H1 (cell line): ENCODE measurements around the gene STIM1. TPM values are rescaled to one million over a fixed set of nuclear protein-coding genes. Genes with fewer than 3 reads are reported as not detected.

Experiments used
- CTCF ChIA-PET: fragments of 300-600 bp; sonication (Branson Sonifier 250); formaldehyde crosslinking; loops from one replicate; lab custom pipeline; 2021; ENCODE audit not compliant: partially characterized antibody; lab: Charles Lee
- POLR2A ChIA-PET: fragments of 300-600 bp; sonication (Branson Sonifier 250); formaldehyde crosslinking; loops from one replicate; lab custom pipeline; 2021; ENCODE audit warnings: inconsistent platforms; ENCODE audit not compliant: partially characterized antibody; lab: Charles Lee
- DNase-seq, 2 experiments: peaks; one replicate each; pipeline versions ENCODE4 v3.0.0 to v3.0.0-alpha.2; 2010 to 2022; ENCODE audit warnings: low spot score in 2 of 2, low read depth in 1 of 2, mixed read lengths in 1 of 2
- FAIRE-seq: peaks from 2 replicates; lab custom pipeline; 2011; peaks lifted over from hg19 to GRCh38; lab: Jason Lieb, UNC
- H2AFZ ChIP-seq: 2 replicates; pipeline ENCODE4 v1.8.1; 2012; ENCODE audit warnings: low read length, inconsistent platforms
- H2AK5ac ChIP-seq: 2 replicates; pipeline ENCODE4 v1.6.1; 2013; ENCODE audit warnings: low read depth, low read length
- H2BK120ac ChIP-seq: replicated peaks from 2 replicates; pipeline ENCODE3; 2013; ENCODE audit warnings: low read depth, low read length, inconsistent platforms
- H2BK12ac ChIP-seq: 2 replicates; pipeline ENCODE4 v1.6.1; 2013; ENCODE audit warnings: low read depth, low read length
- H2BK15ac ChIP-seq: 2 replicates; pipeline ENCODE4 v1.6.1; 2013; ENCODE audit warnings: low read length
- H2BK20ac ChIP-seq: 2 replicates; pipeline ENCODE4 v1.6.1; 2013; ENCODE audit warnings: low read length
- H2BK5ac ChIP-seq: 2 replicates; pipeline ENCODE4 v1.6.1; 2013; ENCODE audit warnings: low read depth, low read length
- H3K14ac ChIP-seq: 2 replicates; pipeline ENCODE4 v1.6.1; 2013; ENCODE audit warnings: inconsistent platforms; ENCODE audit not compliant: insufficient read length
- H3K18ac ChIP-seq: 2 replicates; pipeline ENCODE4 v1.6.1; 2013; ENCODE audit warnings: low read length; ENCODE audit errors: extremely low read depth
- H3K23ac ChIP-seq: 2 replicates; pipeline ENCODE4 v1.6.1; 2013; ENCODE audit warnings: inconsistent platforms; ENCODE audit not compliant: insufficient read length
- H3K23me2 ChIP-seq: 2 replicates; pipeline ENCODE4 v1.6.1; 2013; ENCODE audit warnings: low read depth, low read length
- H3K27ac ChIP-seq: 2 replicates; pipeline ENCODE4 v1.6.1; 2011; ENCODE audit warnings: low read depth, low read length, inconsistent platforms
- H3K27me3 ChIP-seq, 4 experiments: replicated peaks in 1 of 4; 1 replicate in 1 of 4; 2 replicates in 3 of 4; pipeline versions ENCODE4 v1.6.1 to v1.8.1; 2011 to 2013; ENCODE audit warnings: low read length in 3 of 4, mild to moderate bottlenecking in 3 of 4, inconsistent platforms in 2 of 4, mixed read lengths in 2 of 4, moderate library complexity in 1 of 4; ENCODE audit not compliant: control insufficient read depth in 3 of 4, insufficient read depth in 3 of 4; ENCODE audit errors: extremely low read depth in 1 of 4
- H3K36me3 ChIP-seq, 4 experiments: 2 replicates each; pipeline versions ENCODE4 v1.6.1 to v1.8.1; 2011 to 2013; ENCODE audit warnings: mild to moderate bottlenecking in 4 of 4, low read length in 3 of 4, moderate library complexity in 2 of 4, control low read depth in 1 of 4, inconsistent platforms in 1 of 4; ENCODE audit not compliant: insufficient read depth in 4 of 4, control insufficient read depth in 2 of 4
- H3K4ac ChIP-seq: replicated peaks from 2 replicates; pipeline ENCODE3; 2013; ENCODE audit warnings: low read length, low read depth, mixed read lengths, inconsistent platforms; ENCODE audit not compliant: insufficient read length
- H3K4me1 ChIP-seq, 4 experiments: replicated peaks in 1 of 4; 1 replicate in 1 of 4; 2 replicates in 3 of 4; pipeline versions ENCODE4 v1.6.1 to v1.8.1; 2011 to 2013; ENCODE audit warnings: low read length in 3 of 4, inconsistent platforms in 2 of 4, mixed read lengths in 1 of 4; ENCODE audit not compliant: insufficient read depth in 4 of 4, control insufficient read depth in 3 of 4
- H3K4me2 ChIP-seq, 2 experiments: 2 replicates each; pipeline versions ENCODE4 v1.6.1 to v1.8.1; 2011 to 2013; ENCODE audit warnings: low read depth in 2 of 2, low read length in 2 of 2, control low read depth in 1 of 2, inconsistent platforms in 1 of 2, mild to moderate bottlenecking in 1 of 2; ENCODE audit not compliant: insufficient read depth in 1 of 2
- H3K4me3 ChIP-seq, 4 experiments: fragments of 200-600, 300-600 bp in 1 of 4; sonication (generic), shearing (Covaris generic), sonication (Bioruptor Twin) in 1 of 4; 2 replicates each; pipeline versions ENCODE4 v1.5.1 to v1.8.1; 2011 to 2016; ENCODE audit warnings: low read length in 4 of 4, low read depth in 3 of 4, control low read depth in 2 of 4, inconsistent platforms in 2 of 4, mild to moderate bottlenecking in 2 of 4, mixed read lengths in 1 of 4, moderate library complexity in 1 of 4; ENCODE audit not compliant: insufficient read depth in 2 of 4; ENCODE audit errors: extremely low read depth in 1 of 4
- H3K56ac ChIP-seq: replicated peaks from 2 replicates; pipeline ENCODE3; 2013; ENCODE audit warnings: low read depth, mild to moderate bottlenecking, mixed read lengths, low read length, inconsistent platforms; ENCODE audit not compliant: insufficient read length
- H3K79me1 ChIP-seq: 2 replicates; pipeline ENCODE4 v1.6.1; 2013; ENCODE audit warnings: low read depth, low read length, control low read depth
- H3K79me2 ChIP-seq, 2 experiments: 2 replicates each; pipeline versions ENCODE4 v1.6.1 to v1.8.1; 2012 to 2013; ENCODE audit warnings: low read length in 2 of 2, mild to moderate bottlenecking in 2 of 2, inconsistent platforms in 1 of 2; ENCODE audit not compliant: insufficient read depth in 2 of 2, control insufficient read depth in 1 of 2
- H3K9ac ChIP-seq, 4 experiments: replicated peaks in 1 of 4; 1 replicate in 1 of 4; 2 replicates in 3 of 4; pipeline versions ENCODE4 v1.6.1 to v1.8.1; 2011 to 2013; ENCODE audit warnings: low read depth in 3 of 4, low read length in 3 of 4, control low read depth in 2 of 4, mild to moderate bottlenecking in 2 of 4, moderate library complexity in 2 of 4, inconsistent platforms in 1 of 4; ENCODE audit errors: extremely low read depth in 1 of 4
- H3K9me3 ChIP-seq, 2 experiments: 2 replicates each; pipeline versions ENCODE4 v1.6.1 to v1.8.1; 2012 to 2013; ENCODE audit warnings: mild to moderate bottlenecking in 2 of 2, moderate library complexity in 2 of 2, control low read depth in 1 of 2, inconsistent platforms in 1 of 2, low read depth in 1 of 2, low read length in 1 of 2, mixed read lengths in 1 of 2; ENCODE audit not compliant: insufficient read depth in 2 of 2
- H4K20me1 ChIP-seq, 2 experiments: replicated peaks in 1 of 2; 2 replicates each; pipeline versions ENCODE3 to v1.8.1; 2011 to 2013; ENCODE audit warnings: inconsistent platforms in 2 of 2, low read length in 2 of 2, mild to moderate bottlenecking in 1 of 2; ENCODE audit not compliant: insufficient read depth in 2 of 2, control insufficient read depth in 1 of 2
- H4K5ac ChIP-seq: 2 replicates; pipeline ENCODE4 v1.6.1; 2013; ENCODE audit warnings: low read length, low read depth, mixed read lengths, inconsistent platforms; ENCODE audit not compliant: insufficient read length
- H4K8ac ChIP-seq: 2 replicates; pipeline ENCODE4 v1.8.0; 2013; ENCODE audit warnings: mild to moderate bottlenecking, moderate library complexity, low read length, inconsistent platforms; ENCODE audit not compliant: insufficient read depth; ENCODE audit errors: extremely low read depth
- H4K91ac ChIP-seq: replicated peaks from 2 replicates; pipeline ENCODE3; 2013; ENCODE audit warnings: low read length, mixed read lengths, inconsistent platforms; ENCODE audit not compliant: insufficient read length
- CREB1 ChIP-seq: IDR thresholded peaks from 2 replicates; pipeline ENCODE4 v1.6.1; 2012; ENCODE audit warnings: inconsistent platforms
- EP300 ChIP-seq, 2 experiments: IDR thresholded peaks; 1 replicate in 1 of 2; 2 replicates in 1 of 2; pipeline ENCODE4 v1.6.1; 2011 to 2012; ENCODE audit warnings: low read depth in 2 of 2, low read length in 2 of 2, mild to moderate bottlenecking in 2 of 2, borderline replicate concordance in 1 of 2, inconsistent platforms in 1 of 2, moderate library complexity in 1 of 2
- FOSL1 ChIP-seq: IDR thresholded peaks from 2 replicates; pipeline ENCODE4 v1.6.1; 2011; ENCODE audit warnings: mild to moderate bottlenecking, low read depth, low read length, moderate library complexity; ENCODE audit not compliant: insufficient read depth
- KDM5A ChIP-seq: fragments of 200-600 bp; IDR thresholded peaks from 2 replicates; pipeline ENCODE4 v1.7.1; 2012; ENCODE audit warnings: mild to moderate bottlenecking, low read length, inconsistent platforms, mixed read lengths
- RAD21 ChIP-seq, 2 experiments: IDR thresholded peaks in 1 of 2; conservative IDR thresholded peaks in 1 of 2; 2 replicates each; pipeline ENCODE4 v1.6.1; 2011; ENCODE audit warnings: low read depth in 2 of 2, low read length in 2 of 2, improper control_type of control experiment in 1 of 2, inconsistent platforms in 1 of 2, mild to moderate bottlenecking in 1 of 2, moderate library complexity in 1 of 2
- RBBP5 ChIP-seq: IDR thresholded peaks from 2 replicates; pipeline ENCODE4 v1.7.1; 2012; ENCODE audit warnings: low read depth, mild to moderate bottlenecking, inconsistent platforms, low read length, moderate library complexity, borderline replicate concordance
- WGBS, 2 experiments: shearing (Covaris generic) in 1 of 2; methylation state at CpG; one replicate each; pipeline versions ENCODE4 v1.1.6 to v1.1.7; 2013 to 2015; ENCODE audit warnings: low lambda C conversion rate in 2 of 2, mixed read lengths in 2 of 2, inconsistent platforms in 1 of 2, low coverage in 1 of 2, missing lambda C conversion rate in 1 of 2; ENCODE audit not compliant: insufficient replicate concordance in 2 of 2, insufficient coverage in 1 of 2, insufficient read length in 1 of 2; ENCODE audit errors: extremely low coverage in 1 of 2, missing lambda C conversion rate in 1 of 2; 5-methylcytosine and 5-hydroxymethylcytosine counted together
- polyA plus RNA-seq, 7 experiments: library from polyadenylated mRNA; depleted of rRNA in 3 of 7; stranded (reverse) in 5 of 7; unstranded in 2 of 7; fragments of >200 nt in 5 of 7; fragments of 200-250 nt in 2 of 7; gene quantifications; 1 replicate in 5 of 7; 2 replicates in 1 of 7; 4 replicates in 1 of 7; pipeline versions ENCODE4 v1.2.1 to v1.2.3, GENCODE V29; 2011 to 2013; ENCODE audit warnings: missing spikeins in 2 of 7, mixed read lengths in 2 of 7
- total RNA-seq: library from RNA; stranded (reverse); fragmentation: NEBNext Ultra II Directional; extraction: Animal tissue kit (Norgen Biotek cat#: 25700); gene quantifications from 2 replicates; pipeline ENCODE4 v1.2.1, GENCODE V29; 2021

Gene STIM1
- total and polyA plus RNA-seq, 2 of the 8 experiments (the other 6 are each of a cell fraction or from before 2014, with no cell fraction given) = 11.1 to 12.2 TPM

- DNase-seq = no peak
- Histone ChIP-seq H2BK20ac (no peak overlapping the region), H2BK15ac (no peak overlapping the region), H3K4me2 (no peak overlapping the region), H3K27me3 (no peaks in the 10 kb centered on the region; a peak in 1 of 7 replicates), H3K18ac (no peak overlapping the region), H4K91ac (no peak overlapping the region), H3K14ac (no peak overlapping the region), H2AFZ (no peak overlapping the region), H3K56ac (no peak overlapping the region), H3K79me2 (no peaks in the 10 kb centered on the region), H3K9ac (no peak overlapping the region), H2BK12ac (no peak overlapping the region), H3K4me1 (no peaks in the 10 kb centered on the region), H3K4ac (no peak overlapping the region), H3K27ac (no peak overlapping the region), H3K9me3 (no peaks in the 10 kb centered on the region), H4K5ac (no peak overlapping the region), H2BK120ac (no peak overlapping the region), H3K79me1 (no peaks in the 10 kb centered on the region), H2BK5ac (no peak overlapping the region), H3K23ac (no peak overlapping the region), H3K36me3 (no peaks in the 10 kb centered on the region), H3K23me2 (no peaks in the 10 kb centered on the region; the same call in 1 of the 2 replicates), H3K4me3 (no peak overlapping the region), H4K20me1 (no peaks in the 10 kb centered on the region), H4K8ac (no peak overlapping the region), H2AK5ac (no peak overlapping the region)
- FAIRE-seq = no peak
- 82% methylated on average over 2 of the region's 2 CpGs; no CpG with 5 or more reads in 1 of the 2 experiments for WGBS, 2 experiments
- CTCF ChIA-PET = interaction anchor here (0.6 to 1.1 kb wide), 2 partner anchors 39 to 85 kb away, joined by 3 read pairs; no protein-coding TSS in a partner anchor
- POLR2A ChIA-PET = no interaction called here
- no peak for TF ChIP-seq KDM5A
- no peak for TF ChIP-seq RAD21 (IDR thresholded peaks at IDR 0.05 in 1 of 2, conservative IDR thresholded peaks at IDR 0.05 in 1 of 2; ENCODE audit: low read depth in 2 of 2, low read length in 2 of 2)
- no peak for TF ChIP-seq CREB1
- no peak for TF ChIP-seq FOSL1
- TF ChIP-seq RBBP5 = no peak
- TF ChIP-seq EP300 (IDR thresholded peaks at IDR 0.05; ENCODE audit: borderline replicate concordance in 1 of 2, low read depth in 2 of 2, low read length in 2 of 2) = no peak
Observed at GRCh38 chr11:3939651-3940190, 84.3 kb downstream of the STIM1 start.
